Hypothalamus (tissue), 51 donors: ENCODE measurements around the gene WDR27.
"Not testable (repeated sequence)": the region's sequence is repeated elsewhere in the genome, so short reads cannot be mapped to it uniquely, and the experiment has no call there.

Experiments used
- DNase-seq, 51 donors: peaks; one replicate each; lab custom pipeline; 2025; lab: John Stamatoyannopoulos, UW

Gene WDR27

DNA sequence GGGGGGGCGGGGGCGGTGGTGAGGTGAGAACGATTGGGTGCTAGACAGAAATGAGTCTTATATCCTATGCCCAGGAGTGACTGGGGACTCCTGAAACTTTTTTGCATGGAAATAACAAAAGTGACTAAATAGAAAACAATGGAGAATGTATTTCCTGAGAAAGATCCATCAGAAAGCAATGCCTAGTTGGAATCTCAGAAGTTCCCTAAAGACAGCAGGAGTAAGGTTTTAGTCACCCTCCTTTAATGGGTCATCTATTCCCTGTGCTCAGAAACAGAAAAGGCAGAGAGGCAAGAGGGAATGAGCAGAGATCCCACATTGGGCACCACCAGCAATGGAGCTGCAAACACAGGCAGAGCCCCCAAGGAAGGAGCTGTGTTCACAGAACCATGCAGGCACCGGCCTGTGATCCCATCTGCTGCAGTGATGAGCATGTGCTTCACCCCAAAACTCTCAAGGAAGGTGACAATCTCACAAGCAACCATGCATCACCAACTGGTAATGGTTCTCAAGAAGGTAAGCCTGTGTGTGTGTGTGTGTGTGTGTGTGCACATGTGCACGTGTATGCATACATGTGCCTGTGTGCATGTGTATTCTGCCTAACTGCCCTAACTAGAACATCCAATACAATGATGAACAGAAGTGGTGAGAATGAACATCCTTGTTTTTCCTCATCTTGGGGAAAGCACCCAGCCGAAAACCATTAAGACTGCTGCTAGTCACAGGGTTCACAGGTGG, 168.4 kb downstream of the WDR27 start:
- no peak for DNase-seq

DNA sequence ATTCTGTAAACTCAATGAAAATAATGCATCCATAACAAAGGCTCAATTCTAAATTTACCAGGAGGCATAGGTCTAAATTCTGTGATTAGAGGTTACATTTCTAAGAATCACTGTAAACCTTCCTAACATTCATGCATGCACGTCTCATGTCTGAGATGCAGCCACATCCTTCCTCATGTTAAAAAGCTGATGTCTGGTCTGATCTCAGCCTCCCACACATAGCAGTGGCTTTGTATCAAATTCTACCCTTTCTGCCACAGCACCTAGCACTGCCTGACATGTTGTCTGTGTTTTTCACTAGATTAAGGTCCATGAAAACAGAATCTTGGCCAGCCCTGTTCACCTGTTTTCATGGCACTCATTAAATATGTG, 171.1 kb downstream of the WDR27 start:
- DNase-seq = no peak

DNA sequence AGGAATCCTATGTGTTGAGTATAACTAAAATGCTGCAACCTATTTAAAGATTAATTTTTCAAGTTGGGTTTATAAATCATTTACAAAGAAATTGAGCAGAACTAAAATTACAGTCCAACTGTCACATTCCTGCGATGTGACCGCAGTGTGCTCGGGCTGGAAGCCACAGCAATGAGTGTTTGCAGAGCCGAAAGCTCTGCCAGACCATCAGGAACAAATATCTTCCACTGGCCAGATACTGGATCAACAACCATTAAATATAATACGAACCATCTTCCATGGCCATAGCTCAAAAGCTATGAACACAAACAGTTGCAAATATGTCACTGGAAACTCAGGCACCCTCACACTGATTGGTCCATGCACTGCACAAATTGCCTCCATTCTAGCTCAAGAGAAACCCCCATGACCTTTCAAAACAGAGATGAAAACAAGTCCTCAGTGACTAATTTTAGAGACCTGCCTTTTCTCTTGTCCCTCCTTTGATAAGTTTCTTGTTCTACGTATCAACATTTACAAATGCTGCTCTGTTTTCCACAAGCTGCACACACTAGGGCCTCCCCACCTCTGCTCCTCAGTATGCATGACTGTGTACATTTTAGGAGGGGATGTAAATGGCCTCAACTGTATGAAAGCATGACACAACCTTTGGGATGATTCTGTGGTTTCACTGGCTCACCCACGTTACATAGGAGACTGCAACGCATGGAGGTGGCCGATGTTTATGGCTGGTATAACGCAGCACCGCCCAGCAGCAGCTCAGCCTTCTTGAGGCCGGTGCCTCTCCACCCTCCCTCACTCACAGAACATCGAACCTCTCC, 171.7 kb downstream of the WDR27 start:
- DNase-seq = no peak

DNA sequence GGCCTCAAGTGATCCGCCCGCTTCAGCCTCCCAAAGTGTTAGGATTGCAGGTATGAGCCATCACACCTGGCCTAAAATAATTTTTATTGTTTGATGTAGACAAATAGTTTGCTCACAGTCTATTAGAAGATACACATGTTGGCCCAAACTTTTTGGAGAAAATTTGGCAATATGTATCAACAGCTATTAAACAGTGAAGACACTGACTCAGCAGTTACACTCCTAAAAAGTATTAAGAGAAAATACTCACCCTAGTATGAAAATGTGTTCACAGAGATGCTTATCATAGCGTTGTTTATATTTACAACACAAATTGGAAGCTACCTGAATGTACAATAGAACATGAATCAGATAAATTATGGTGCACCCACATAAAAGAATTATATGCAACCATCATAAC, 173.1 kb downstream of the WDR27 start:
- no peak for DNase-seq

- DNase-seq = no peak
These were observed 174.5 kb downstream of the WDR27 start for GRCh38 chr6:169527306-169527705.

- no peak for DNase-seq
These were observed 180.0 kb downstream of the WDR27 start for GRCh38 chr6:169521825-169522224.

GRCh38 chr6:169520104-169520503, 181.7 kb downstream of the WDR27 start:
- no peak for DNase-seq

GRCh38 chr6:169518451-169518850, 183.4 kb downstream of the WDR27 start:
- no peak for DNase-seq

DNA sequence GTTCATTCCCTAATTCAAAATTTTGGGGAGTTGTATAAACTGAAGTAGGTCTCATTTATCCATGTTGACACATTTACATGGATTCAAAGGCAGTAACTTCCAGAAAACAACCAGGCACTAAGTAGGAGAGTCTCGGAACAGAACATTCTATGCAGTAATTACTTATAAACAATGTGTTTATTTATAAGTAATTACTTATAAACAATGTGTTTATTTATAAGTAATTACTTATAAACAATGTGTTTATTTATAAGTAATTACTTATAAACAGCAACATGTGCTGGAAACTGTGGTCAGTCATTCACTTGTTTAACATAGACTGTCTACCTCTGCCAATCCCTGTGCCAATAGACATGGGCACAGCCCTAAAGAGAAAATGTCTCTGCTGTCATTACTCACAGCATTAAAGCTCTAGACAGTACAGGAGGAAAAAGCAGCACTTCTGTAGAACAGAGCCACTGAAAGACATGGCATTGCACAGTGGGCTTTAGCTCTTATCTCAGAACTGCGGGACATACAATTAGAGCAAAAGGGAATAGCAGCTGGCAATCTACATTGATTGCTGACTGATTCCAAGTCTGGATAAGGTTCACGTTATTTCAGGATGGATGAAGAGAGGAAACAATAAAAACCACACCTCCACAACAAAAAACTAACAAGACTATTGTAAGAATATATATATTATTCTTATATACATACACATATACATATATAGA, 188.2 kb downstream of the WDR27 start:
- DNase-seq = no peak

GRCh38 chr6:169511785-169512184, 190.0 kb downstream of the WDR27 start:
- not testable (repeated sequence) for DNase-seq

GRCh38 chr6:169510871-169511270, 191.0 kb downstream of the WDR27 start:
- no peak for DNase-seq

DNA sequence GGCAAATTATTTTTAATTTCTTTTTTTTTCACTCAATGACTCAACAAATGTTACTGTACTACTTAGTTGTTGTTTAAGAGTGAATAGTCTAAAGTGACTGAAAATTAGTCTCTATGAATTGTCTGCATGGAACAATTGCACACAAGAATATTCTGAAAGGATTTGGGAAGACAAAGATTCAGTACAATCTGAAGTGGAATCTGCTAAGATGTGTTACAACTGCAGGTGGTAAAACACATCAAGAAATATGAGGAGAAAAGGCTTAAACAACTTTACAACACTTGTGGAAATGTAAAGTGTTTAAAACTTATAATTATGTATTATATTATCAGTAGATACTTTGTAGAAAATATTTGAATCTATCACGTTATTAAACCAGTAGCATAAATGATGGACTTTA, 193.4 kb downstream of the WDR27 start:
- no peak for DNase-seq

DNA sequence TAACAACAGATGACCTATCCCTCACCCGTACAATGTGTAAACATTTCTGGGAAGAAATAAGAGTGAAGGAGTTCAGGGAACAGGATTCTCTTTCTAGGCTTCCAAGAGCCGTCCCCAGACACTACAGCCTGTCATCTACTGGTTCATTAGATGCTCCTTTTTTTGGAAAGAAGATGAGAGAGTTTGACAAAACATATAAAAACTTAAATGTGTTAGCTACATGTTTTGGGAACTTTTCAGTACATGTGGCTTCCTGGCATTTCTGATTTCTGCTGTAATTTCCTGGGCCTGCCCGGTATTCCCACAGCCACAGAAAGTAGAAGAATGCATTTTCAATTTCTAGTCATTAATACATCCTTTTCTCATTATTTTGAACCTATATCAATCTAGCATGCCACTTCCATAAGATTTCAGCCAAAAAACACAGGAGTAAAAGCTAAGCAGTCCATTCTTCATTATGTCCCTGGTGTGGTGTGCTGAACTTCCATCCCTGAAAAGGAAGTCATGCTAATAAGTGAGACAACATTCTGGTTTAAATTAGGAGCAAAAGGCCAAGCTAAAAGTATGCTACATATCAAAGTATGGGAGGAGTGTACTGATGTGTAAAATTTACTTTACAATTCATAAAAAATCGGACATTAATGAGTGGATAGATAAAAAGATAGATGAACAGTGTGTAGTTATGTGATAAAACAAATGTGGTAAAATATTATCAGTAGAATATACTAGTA, 198.2 kb downstream of the WDR27 start:
- DNase-seq = no peak

- no peak for DNase-seq
These were observed 199.4 kb downstream of the WDR27 start for GRCh38 chr6:169502445-169502844.

DNA sequence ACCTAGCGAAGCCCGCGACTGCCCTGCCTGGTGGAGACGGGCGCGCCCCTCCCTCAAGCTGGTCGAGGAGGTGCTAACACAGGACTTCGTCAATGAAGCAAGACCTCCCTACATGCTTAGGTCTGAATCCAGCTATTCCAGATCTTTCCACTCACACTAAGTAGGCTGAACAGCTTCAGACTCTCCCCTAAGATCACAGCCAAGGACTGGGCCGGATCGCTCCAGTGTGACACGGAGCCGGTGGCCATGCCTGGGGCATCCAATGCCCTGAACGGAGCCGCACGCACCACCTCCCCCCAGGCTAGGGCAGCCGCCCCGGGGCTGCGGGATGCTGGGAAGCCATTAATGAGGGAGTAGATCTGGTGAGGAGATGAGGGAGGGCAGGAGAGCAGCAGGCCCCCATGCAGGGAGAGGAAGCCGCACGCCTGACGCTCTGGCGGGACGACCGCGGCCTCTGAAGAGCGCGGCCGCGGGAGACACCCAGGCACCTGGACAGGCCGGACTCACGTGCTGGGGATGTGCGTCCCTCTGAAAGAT, 200.0 kb downstream of the WDR27 start:
- DNase-seq = no peak

GRCh38 chr6:169501128-169501527, 200.7 kb downstream of the WDR27 start:
- DNase-seq = peak in 16 of 51 donors; percentile 15 to 46 (median 31)

DNA sequence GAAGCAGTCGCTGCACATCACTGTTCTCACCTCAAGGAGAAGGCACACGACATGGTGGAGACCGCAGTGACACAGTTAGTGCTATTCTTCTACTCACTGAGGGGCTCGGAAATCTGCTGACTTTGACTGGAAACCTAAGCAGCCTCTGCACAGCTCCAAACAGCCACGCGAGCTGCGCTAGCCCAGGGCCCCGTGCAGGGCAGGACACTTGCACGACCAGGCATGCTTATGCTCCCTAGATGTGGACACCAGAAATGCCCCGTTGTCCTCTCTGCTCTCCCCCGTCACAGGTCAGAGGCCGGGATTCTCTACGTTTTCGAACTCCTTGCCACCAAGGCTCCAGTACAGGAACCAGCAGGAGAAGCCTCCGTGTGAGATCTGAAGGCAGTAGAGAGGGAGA, 201.1 kb downstream of the WDR27 start:
- DNase-seq = no peak

- DNase-seq = peak in 3 of 51 donors; percentile 12 to 27 (median 14)
These were observed 202.0 kb downstream of the WDR27 start for GRCh38 chr6:169499848-169500247.

DNA sequence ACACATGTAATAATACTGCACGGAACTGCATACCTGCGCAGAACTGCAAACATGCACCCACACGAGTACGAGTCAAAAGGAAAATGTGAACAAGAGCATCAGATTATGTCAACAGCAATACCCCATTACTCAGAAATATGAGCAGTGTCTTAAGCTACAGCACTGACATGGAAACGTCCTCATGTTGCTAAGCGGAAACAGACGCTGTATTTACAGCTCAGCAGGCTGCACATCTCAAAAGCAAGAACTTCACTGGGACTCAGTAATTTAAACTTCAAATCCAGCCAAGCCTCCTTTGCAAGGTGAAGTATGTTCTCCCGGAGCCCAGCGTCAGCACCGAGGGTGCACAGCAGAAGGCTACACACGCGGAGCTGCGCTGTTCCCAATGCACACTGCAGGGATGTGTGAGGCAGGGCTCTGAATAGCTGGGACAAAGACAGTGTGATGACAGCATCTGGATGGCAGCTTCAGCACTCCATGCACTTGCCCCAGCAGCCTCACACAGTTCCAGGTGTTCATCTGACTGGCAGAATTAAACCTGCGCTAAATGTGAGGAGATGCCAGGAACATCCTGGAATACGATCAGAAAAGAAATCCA, 202.8 kb downstream of the WDR27 start:
- peak in 3 of 51 donors; percentile 10 to 34 (median 28) for DNase-seq

DNA sequence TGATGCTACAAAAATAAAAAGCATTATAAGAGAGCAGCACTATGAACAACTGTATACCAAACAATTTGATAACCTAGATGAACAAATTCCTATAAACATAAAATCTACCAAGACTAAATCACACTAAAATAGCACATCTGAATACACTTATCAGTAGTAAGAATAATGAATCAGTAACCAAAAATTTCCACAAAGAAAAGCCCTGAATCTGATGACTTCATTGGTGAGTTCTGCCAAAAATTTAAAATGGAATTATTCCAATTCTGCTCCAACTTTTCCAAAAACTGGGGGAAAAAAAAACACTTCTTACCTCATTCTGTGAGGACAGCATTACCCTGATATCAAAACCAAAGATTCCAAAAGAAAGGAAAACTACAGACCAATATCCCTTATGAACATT, 206.2 kb downstream of the WDR27 start:
- no peak for DNase-seq
